IMR-90 (cell line): ENCODE results near the gene MLH3. TPM values are rescaled to one million over a fixed set of nuclear protein-coding genes. Genes with fewer than 3 reads are reported as not detected.

ENCODE experiments used
- ATAC-seq: fragments of 200-7000 bp; cut with Tn5 transposase; 2 replicates; pipeline ENCODE4 v1.9.1; 2020; ENCODE audit warnings: low read depth, mild to moderate bottlenecking, moderate library complexity
- BruUV-seq: library from RNA; stranded (reverse); fragments of 400-500 nt; replicated peaks from 2 replicates; lab custom pipeline; 2021; lab: Mats Ljungman, UMichigan
- CTCF ChIA-PET: fragments of 300-600 bp; formaldehyde crosslinking; extraction: SDS; loops from one replicate; lab custom pipeline; 2021; ENCODE audit warnings: antibody characterized with exemption; lab: Yijun Ruan, JAX
- POLR2A ChIA-PET: fragments of 300-600 bp; sonication (Branson Sonifier 250); formaldehyde crosslinking; loops from one replicate; lab custom pipeline; 2022; ENCODE audit warnings: antibody characterized with exemption; ENCODE audit not compliant: unreplicated experiment; lab: Charles Lee
- DNase-seq: peaks from one replicate; pipeline ENCODE4 v3.0.0; 2013
- H2AFZ ChIP-seq: replicated peaks from 2 replicates; pipeline ENCODE3; 2013; ENCODE audit warnings: low read length, mild to moderate bottlenecking; ENCODE audit not compliant: poor library complexity
- H2AK5ac ChIP-seq: 2 replicates; pipeline ENCODE4 v1.6.1; 2013; ENCODE audit warnings: low read depth, low read length, inconsistent platforms
- H2AK9ac ChIP-seq: replicated peaks from 2 replicates; pipeline ENCODE3; 2013; ENCODE audit warnings: mild to moderate bottlenecking, low read depth, low read length, moderate library complexity; ENCODE audit not compliant: poor library complexity
- H2BK120ac ChIP-seq: 2 replicates; pipeline ENCODE4 v1.6.1; 2013; ENCODE audit warnings: low read depth, low read length, inconsistent platforms
- H2BK15ac ChIP-seq: 3 replicates; pipeline ENCODE4 v1.6.1; 2013; ENCODE audit warnings: low read depth, low read length, inconsistent platforms
- H2BK20ac ChIP-seq: 2 replicates; pipeline ENCODE4 v1.6.1; 2013; ENCODE audit warnings: low read depth, mild to moderate bottlenecking, inconsistent platforms, low read length, moderate library complexity
- H2BK5ac ChIP-seq: 2 replicates; pipeline ENCODE4 v1.6.1; 2013; ENCODE audit warnings: mild to moderate bottlenecking, low read depth, low read length, inconsistent platforms; ENCODE audit not compliant: poor library complexity, severe bottlenecking
- H3K14ac ChIP-seq: replicated peaks from 2 replicates; pipeline ENCODE4 v1.6.1; 2013; ENCODE audit warnings: low read depth, low read length, inconsistent platforms
- H3K18ac ChIP-seq: 2 replicates; pipeline ENCODE4 v1.6.1; 2013; ENCODE audit warnings: low read depth, low read length, control low read depth
- H3K23ac ChIP-seq: 2 replicates; pipeline ENCODE4 v1.6.1; 2013; ENCODE audit warnings: low read depth, low read length, inconsistent platforms
- H3K27ac ChIP-seq: 2 replicates; pipeline ENCODE4 v1.5.1; 2013; ENCODE audit warnings: mild to moderate bottlenecking, control low read depth, low read length; ENCODE audit not compliant: insufficient read depth
- H3K27me3 ChIP-seq: 2 replicates; pipeline ENCODE4 v1.6.1; 2013; ENCODE audit warnings: low read length; ENCODE audit not compliant: control insufficient read depth, insufficient read depth
- H3K36me3 ChIP-seq: 2 replicates; pipeline ENCODE4 v1.6.1; 2013; ENCODE audit warnings: low read length, mixed read lengths; ENCODE audit not compliant: control insufficient read depth, insufficient read depth
- H3K4ac ChIP-seq: 2 replicates; pipeline ENCODE4 v1.6.1; 2013; ENCODE audit warnings: low read depth, low read length, inconsistent platforms
- H3K4me1 ChIP-seq: 2 replicates; pipeline ENCODE4 v1.6.1; 2013; ENCODE audit warnings: low read length, mixed read lengths; ENCODE audit not compliant: control insufficient read depth, insufficient read depth
- H3K4me2 ChIP-seq: 2 replicates; pipeline ENCODE4 v1.6.1; 2013; ENCODE audit warnings: low read depth, mild to moderate bottlenecking, control low read depth, low read length, moderate library complexity
- H3K4me3 ChIP-seq: 2 replicates; pipeline ENCODE4 v1.5.1; 2013; ENCODE audit warnings: low read depth, mild to moderate bottlenecking, control low read depth, low read length, moderate library complexity; ENCODE audit not compliant: insufficient read depth
- H3K56ac ChIP-seq: 2 replicates; pipeline ENCODE4 v1.6.1; 2013; ENCODE audit warnings: low read length, inconsistent platforms; ENCODE audit not compliant: insufficient read depth; ENCODE audit errors: extremely low read depth
- H3K79me1 ChIP-seq, 2 experiments: 2 replicates each; pipeline ENCODE4 v1.6.1; 2013; ENCODE audit warnings: low read length in 2 of 2, inconsistent platforms in 1 of 2, low read depth in 1 of 2
- H3K9ac ChIP-seq: 2 replicates; pipeline ENCODE4 v1.6.1; 2013; ENCODE audit warnings: low read depth, low read length, control low read depth
- H3K9me1 ChIP-seq: 2 replicates; pipeline ENCODE4 v1.6.1; 2013; ENCODE audit warnings: low read length, inconsistent platforms; ENCODE audit not compliant: insufficient read depth
- H3K9me3 ChIP-seq: 2 replicates; pipeline ENCODE4 v1.6.1; 2013; ENCODE audit warnings: low read length; ENCODE audit not compliant: control insufficient read depth, insufficient read depth
- H4K20me1 ChIP-seq: 2 replicates; pipeline ENCODE4 v1.6.1; 2013; ENCODE audit warnings: low read length, inconsistent platforms; ENCODE audit not compliant: insufficient read depth
- H4K5ac ChIP-seq: 2 replicates; pipeline ENCODE4 v1.6.1; 2013; ENCODE audit warnings: mild to moderate bottlenecking, low read depth, low read length, control low read depth
- H4K8ac ChIP-seq, 2 experiments: 2 replicates each; pipeline ENCODE4 v1.6.1; 2013; ENCODE audit warnings: low read depth in 2 of 2, low read length in 2 of 2, control low read depth in 1 of 2, inconsistent platforms in 1 of 2
- H4K91ac ChIP-seq: 2 replicates; pipeline ENCODE4 v1.6.1; 2013; ENCODE audit warnings: low read depth, low read length, inconsistent platforms; ENCODE audit not compliant: insufficient read depth
- CEBPB ChIP-seq: IDR thresholded peaks from 2 replicates; pipeline ENCODE4 v1.6.1; 2012; ENCODE audit warnings: low read depth, low read length, improper control_type of control experiment
- FOS ChIP-seq: fragments of 150-350 bp; IDR thresholded peaks from 2 replicates; pipeline ENCODE4 v1.6.1; 2016; ENCODE audit warnings: low read depth, low read length
- MAZ ChIP-seq: IDR thresholded peaks from 2 replicates; pipeline ENCODE4 v1.6.1; 2012; ENCODE audit warnings: low read depth, mild to moderate bottlenecking, low read length, improper control_type of control experiment, moderate library complexity, borderline replicate concordance
- MXI1 ChIP-seq: IDR thresholded peaks from 2 replicates; pipeline ENCODE4 v1.6.1; 2012; ENCODE audit warnings: low read depth, mild to moderate bottlenecking, low read length, moderate library complexity, borderline replicate concordance
- NFE2L2 ChIP-seq: fragments of 150-350 bp; IDR thresholded peaks from 2 replicates; pipeline ENCODE4 v1.6.1; 2016; ENCODE audit warnings: low read depth, mild to moderate bottlenecking, low read length
- RAD21 ChIP-seq: IDR thresholded peaks from 2 replicates; pipeline ENCODE4 v1.6.1; 2012; ENCODE audit warnings: low read length, improper control_type of control experiment
- RCOR1 ChIP-seq: IDR thresholded peaks from 2 replicates; pipeline ENCODE4 v1.6.1; 2012; ENCODE audit warnings: mild to moderate bottlenecking, low read length, improper control_type of control experiment; ENCODE audit not compliant: insufficient replicate concordance
- USF2 ChIP-seq: fragments of 150-350 bp; IDR thresholded peaks from 2 replicates; pipeline ENCODE4 v1.6.1; 2017; ENCODE audit warnings: mild to moderate bottlenecking, antibody characterized with exemption, low read length, low read depth
- WGBS, 2 experiments: methylation state at CpG; one replicate each; pipeline versions ENCODE4 v1.1.5 to v1.1.7; 2013; ENCODE audit warnings: missing lambda C conversion rate in 2 of 2; ENCODE audit not compliant: insufficient read length in 1 of 2; ENCODE audit errors: extremely low coverage in 2 of 2; 5-methylcytosine and 5-hydroxymethylcytosine counted together
- dilution Hi-C: fragments of 300-500 bp; cut with HindIII; formaldehyde crosslinking; loops from one replicate; pipeline ENCODE4 v1.14.3; 2018; ENCODE audit warnings: low sequenced_read_pairs; ENCODE audit not compliant: unreplicated experiment
- in situ Hi-C: fragments of 300-500 bp; cut with MboI; formaldehyde crosslinking; loops from 3 replicates; pipeline ENCODE4 v1.14.3; 2019; ENCODE audit warnings: low sequenced_read_pairs, inconsistent platforms, mixed read lengths
- intact Hi-C: fragments of 100-400 bp; cut with micrococcal nuclease; formaldehyde crosslinking; loops from 2 replicates; pipeline ENCODE4 v1.10.0; 2022
- polyA plus RNA-seq, 3 experiments: library from polyadenylated mRNA; depleted of rRNA; stranded (reverse); fragments of >200 nt; gene quantifications; 2 replicates each; pipeline ENCODE4 v1.2.3, GENCODE V29; 2012; ENCODE audit warnings: low replicate concordance in 1 of 3
- total RNA-seq: library from RNA; depleted of rRNA; stranded (reverse); fragments of >200 nt; gene quantifications from 2 replicates; pipeline ENCODE4 v1.2.3, GENCODE V29; 2012

Gene MLH3
- total and polyA plus RNA-seq, 2 of the 4 experiments (the other 2 are of a cell fraction) = 5.6 to 14.7 TPM

GRCh38 chr14:75044322-75044721, 6.9 kb downstream of the MLH3 start:
- Histone ChIP-seq H2BK20ac (no peak overlapping the region), H3K9ac (no peak overlapping the region), H4K8ac (no peak overlapping the region; a peak in 1 of 4 replicates), H3K56ac (no peak overlapping the region), H4K91ac (no peak overlapping the region), H3K79me1 (peaks cover 9 to 28% of the 10 kb centered on the region in 2 experiments; a peak in 2 of 4 replicates), H2BK120ac (no peak overlapping the region), H3K27ac (no peak overlapping the region), H2BK5ac (peak overlapping the region; percentile 3), H3K4me3 (no peak overlapping the region), H3K9me3 (no peaks in the 10 kb centered on the region), H3K4me2 (peak overlapping the region; percentile 2; the same call in 1 of the 2 replicates), H2AK9ac (no peak overlapping the region), H2BK15ac (no peak overlapping the region), H2AFZ (no peak overlapping the region), H3K4ac (no peak overlapping the region), H3K27me3 (no peaks in the 10 kb centered on the region), H3K14ac (no peak overlapping the region), H3K4me1 (peaks cover 15% of the 10 kb centered on the region), H2AK5ac (no peak overlapping the region), H4K5ac (no peak overlapping the region), H3K18ac (no peak overlapping the region), H3K9me1 (peaks cover 16% of the 10 kb centered on the region), H4K20me1 (no peaks in the 10 kb centered on the region), H3K36me3 (no peaks in the 10 kb centered on the region), H3K23ac (no peak overlapping the region; the same call in 1 of the 2 replicates)
- POLR2A ChIA-PET = interaction anchor here (0.7 kb wide), 1 partner anchor 508 kb away, joined by 3 read pairs; no protein-coding TSS in a partner anchor
- WGBS, 2 experiments = no CpG with 5 or more reads among the region's 2 CpGs
- DNase-seq (peak; percentile 86), ATAC-seq (peak; percentile 51)
- in situ Hi-C loops = no loop called here
- intact Hi-C loops = no loop called here
- BruUV-seq = no TSS peak
- TF ChIP-seq RAD21 = no peak
- TF ChIP-seq FOS = no peak
- no peak for TF ChIP-seq RCOR1
- no peak for TF ChIP-seq USF2
- no peak for TF ChIP-seq MAZ
- TF ChIP-seq NFE2L2 = no peak
- TF ChIP-seq MXI1 = no peak
- no peak for TF ChIP-seq CEBPB
- dilution Hi-C loops = no loop called here
- CTCF ChIA-PET = no interaction called here
